SK-N-SH (cell line): ENCODE results near the gene IL31RA. TPM values are rescaled to one million over a fixed set of nuclear protein-coding genes. Genes with fewer than 3 reads are reported as not detected.

Experiments
- CTCF ChIA-PET: fragments of 300-600, 350-600 bp; formaldehyde crosslinking; extraction: SDS; loops from one replicate; lab custom pipeline; 2021; lab: Yijun Ruan, JAX
- POLR2A ChIA-PET: fragments of 350-600 bp; sonication (Branson Sonifier 250); formaldehyde crosslinking; extraction: SDS; loops from one replicate; lab custom pipeline; 2020; ENCODE audit warnings: antibody characterized with exemption, inconsistent platforms; lab: Yijun Ruan, JAX
- DNase-seq: peaks from one replicate; pipeline ENCODE4 v3.0.0; 2012
- H2AFZ ChIP-seq: fragments of 200-600 bp; sonication (generic); 2 replicates; pipeline ENCODE4 v1.8.1; 2016; ENCODE audit warnings: antibody characterized with exemption, mild to moderate bottlenecking, low read depth
- H3F3A ChIP-seq: fragments of 200-600 bp; sonication (generic); replicated peaks from 2 replicates; pipeline ENCODE3; 2016; ENCODE audit warnings: antibody characterized with exemption, mild to moderate bottlenecking; ENCODE audit not compliant: insufficient read depth
- H3K27ac ChIP-seq, 2 experiments: fragments of 200-500 bp in 1 of 2; fragments of 200-600 bp in 1 of 2; sonication (Bioruptor generic) in 1 of 2; sonication (generic), shearing (Covaris generic) in 1 of 2; 2 replicates each; pipeline versions ENCODE4 v1.5.1 to v1.6.1; 2014 to 2016; ENCODE audit warnings: low read depth in 2 of 2, inconsistent platforms in 1 of 2, low read length in 1 of 2, mild to moderate bottlenecking in 1 of 2, mixed read lengths in 1 of 2
- H3K27me3 ChIP-seq: fragments of 200-600 bp; sonication (generic), shearing (Covaris generic); 2 replicates; pipeline ENCODE4 v1.6.1; 2016; ENCODE audit warnings: mixed run types; ENCODE audit not compliant: insufficient read depth
- H3K36me3 ChIP-seq, 2 experiments: fragments of 200-500 bp in 1 of 2; fragments of 200-600 bp in 1 of 2; sonication (Bioruptor generic) in 1 of 2; sonication (generic) in 1 of 2; replicated peaks in 1 of 2; 2 replicates each; pipeline versions ENCODE3 to v1.5.1; 2014 to 2016; ENCODE audit warnings: low read length in 1 of 2, mild to moderate bottlenecking in 1 of 2; ENCODE audit not compliant: insufficient read depth in 2 of 2, control insufficient read depth in 1 of 2
- H3K4me1 ChIP-seq, 2 experiments: fragments of 200-500 bp in 1 of 2; fragments of 200-600 bp in 1 of 2; sonication (Bioruptor generic) in 1 of 2; sonication (generic), shearing (Covaris generic) in 1 of 2; 2 replicates each; pipeline versions ENCODE4 v1.5.1 to v1.6.1; 2014 to 2016; ENCODE audit warnings: low read depth in 1 of 2, low read length in 1 of 2, mixed run types in 1 of 2; ENCODE audit not compliant: insufficient read depth in 2 of 2, control insufficient read depth in 1 of 2
- H3K4me2 ChIP-seq: fragments of 200-600 bp; sonication (generic), shearing (Covaris generic); 2 replicates; pipeline ENCODE4 v1.6.1; 2017; ENCODE audit warnings: mixed run types
- H3K4me3 ChIP-seq, 2 experiments: fragments of 200-500 bp in 1 of 2; fragments of 200-600 bp in 1 of 2; sonication (Bioruptor generic) in 1 of 2; sonication (generic), shearing (Covaris generic) in 1 of 2; 2 replicates each; pipeline versions ENCODE4 v1.5.1 to v1.8.1; 2014 to 2016; ENCODE audit warnings: low read depth in 2 of 2, inconsistent platforms in 1 of 2, low read length in 1 of 2, mild to moderate bottlenecking in 1 of 2, mixed read lengths in 1 of 2, moderate library complexity in 1 of 2
- H3K79me2 ChIP-seq: fragments of 200-600 bp; sonication (generic); 2 replicates; pipeline ENCODE4 v1.8.1; 2017; ENCODE audit warnings: mild to moderate bottlenecking; ENCODE audit not compliant: insufficient read depth
- H3K9ac ChIP-seq: fragments of 200-600 bp; sonication (generic); 2 replicates; pipeline ENCODE4 v1.6.1; 2017; ENCODE audit warnings: mixed run types
- H3K9me2 ChIP-seq: fragments of 200-600 bp; sonication (generic); 2 replicates; pipeline ENCODE4 v1.6.1; 2017; ENCODE audit warnings: mixed run types
- H3K9me3 ChIP-seq: fragments of 200-600 bp; sonication (generic); 2 replicates; pipeline ENCODE4 v1.6.1; 2017; ENCODE audit warnings: mixed run types, mild to moderate bottlenecking, moderate library complexity
- H4K20me1 ChIP-seq: fragments of 200-600 bp; sonication (generic); 2 replicates; pipeline ENCODE4 v1.6.1; 2017; ENCODE audit warnings: mild to moderate bottlenecking, mixed run types; ENCODE audit not compliant: insufficient read depth
- CHD2 ChIP-seq: fragments of 150-350 bp; IDR thresholded peaks from 2 replicates; pipeline ENCODE4 v1.6.1; 2018; ENCODE audit warnings: low read length; ENCODE audit not compliant: partially characterized antibody
- ELF1 ChIP-seq: IDR thresholded peaks from 2 replicates; pipeline ENCODE4 v1.4.0; 2012
- FOSL2 ChIP-seq: IDR thresholded peaks from 2 replicates; pipeline ENCODE4 v1.4.0; 2012; ENCODE audit warnings: low read depth, mild to moderate bottlenecking, moderate library complexity, borderline replicate concordance
- FOXJ3 ChIP-seq: sonication (generic); formaldehyde crosslinking; IDR thresholded peaks from 2 replicates; pipeline ENCODE4 v1.5.1; 2020; ENCODE audit warnings: mild to moderate bottlenecking, missing genetic modification reagents
- GABPA ChIP-seq: IDR thresholded peaks from 2 replicates; pipeline ENCODE4 v1.4.0; 2012; ENCODE audit warnings: low read depth, mild to moderate bottlenecking
- JUND ChIP-seq: IDR thresholded peaks from 2 replicates; pipeline ENCODE4 v1.4.0; 2012
- NFIC ChIP-seq: IDR thresholded peaks from 2 replicates; pipeline ENCODE4 v1.4.0; 2012; ENCODE audit warnings: borderline replicate concordance
- NRF1 ChIP-seq: IDR thresholded peaks from 2 replicates; pipeline ENCODE4 v1.6.1; 2012; ENCODE audit warnings: low read depth, mild to moderate bottlenecking, low read length
- POLR2AphosphoS5 ChIP-seq: IDR thresholded peaks from 2 replicates; pipeline ENCODE4 v1.6.1; 2012; ENCODE audit warnings: low read depth, low read length
- RAD21 ChIP-seq: IDR thresholded peaks from 2 replicates; pipeline ENCODE4 v1.6.1; 2012; ENCODE audit warnings: mild to moderate bottlenecking, low read length
- RCOR1 ChIP-seq: fragments of 150-350 bp; IDR thresholded peaks from 2 replicates; pipeline ENCODE4 v1.6.1; 2017; ENCODE audit warnings: antibody characterized with exemption, low read length
- RFX5 ChIP-seq: IDR thresholded peaks from 2 replicates; pipeline ENCODE4 v1.6.1; 2012; ENCODE audit warnings: mild to moderate bottlenecking, improper control_type of control experiment, low read length
- RXRA ChIP-seq: IDR thresholded peaks from 2 replicates; pipeline ENCODE4 v1.4.0; 2012; ENCODE audit warnings: low read depth, mild to moderate bottlenecking, borderline replicate concordance
- TAF1 ChIP-seq: IDR thresholded peaks from 2 replicates; pipeline ENCODE4 v1.6.1; 2012; ENCODE audit warnings: low read depth, mild to moderate bottlenecking, low read length, moderate library complexity, borderline replicate concordance
- TCF12 ChIP-seq: IDR thresholded peaks from 2 replicates; pipeline ENCODE4 v1.4.0; 2012
- USF1 ChIP-seq: IDR thresholded peaks from 2 replicates; pipeline ENCODE4 v1.4.0; 2012; ENCODE audit warnings: low read depth, borderline replicate concordance
- YY1 ChIP-seq: IDR thresholded peaks from 2 replicates; pipeline ENCODE4 v1.4.0; 2012; ENCODE audit warnings: low read depth, mild to moderate bottlenecking
- WGBS: methylation state at CpG from one replicate; pipeline ENCODE4 v1.1.6; 2017; ENCODE audit warnings: low lambda C conversion rate; 5-methylcytosine and 5-hydroxymethylcytosine counted together
- polyA plus RNA-seq, 3 experiments: library from polyadenylated mRNA; depleted of rRNA; stranded (reverse); fragments of >200 nt; gene quantifications; 2 replicates each; pipeline ENCODE4 v1.2.3, GENCODE V29; 2012
- TF ChIP-seq, protein P1 (sequence below): fragments of 150-350 bp; IDR thresholded peaks from 2 replicates; pipeline ENCODE4 v1.6.1; 2017; ENCODE audit warnings: antibody characterized with exemption, low read length, low read depth, borderline replicate concordance
- TF ChIP-seq, protein P2 (sequence below): IDR thresholded peaks from 2 replicates; pipeline ENCODE4 v1.4.0; 2012; ENCODE audit warnings: low read depth, borderline replicate concordance
- TF ChIP-seq, protein P3 (sequence below): fragments of 200-600 bp; sonication (generic); IDR thresholded peaks from 2 replicates; pipeline ENCODE4 v1.6.1; 2017; ENCODE audit warnings: antibody characterized with exemption, mild to moderate bottlenecking, moderate library complexity

Gene IL31RA
- polyA plus RNA-seq, 1 of the 3 experiments (the other 2 are of a cell fraction), result 0.20 TPM

GRCh38 chr5:55856516-55857246 lies 5.5 kb downstream of the IL31RA start:
- no peak for TF ChIP-seq RFX5
- TF ChIP-seq, protein P1, sequence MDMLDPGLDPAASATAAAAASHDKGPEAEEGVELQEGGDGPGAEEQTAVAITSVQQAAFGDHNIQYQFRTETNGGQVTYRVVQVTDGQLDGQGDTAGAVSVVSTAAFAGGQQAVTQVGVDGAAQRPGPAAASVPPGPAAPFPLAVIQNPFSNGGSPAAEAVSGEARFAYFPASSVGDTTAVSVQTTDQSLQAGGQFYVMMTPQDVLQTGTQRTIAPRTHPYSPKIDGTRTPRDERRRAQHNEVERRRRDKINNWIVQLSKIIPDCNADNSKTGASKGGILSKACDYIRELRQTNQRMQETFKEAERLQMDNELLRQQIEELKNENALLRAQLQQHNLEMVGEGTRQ, result no peak
- TF ChIP-seq YY1, result no peak
- TF ChIP-seq NFIC, result no peak
- no peak for TF ChIP-seq GABPA
- TF ChIP-seq FOXJ3 (CRISPR knock-in tag), result no peak
- TF ChIP-seq ELF1, result no peak
- no peak for TF ChIP-seq USF1
- no peak for TF ChIP-seq TAF1
- no peak for TF ChIP-seq CHD2
- no peak for TF ChIP-seq JUND
- TF ChIP-seq RCOR1, result no peak
- no peak for TF ChIP-seq TCF12
- TF ChIP-seq RAD21, result no peak
- TF ChIP-seq FOSL2, result no peak
- Histone ChIP-seq H3K9me3 (no peaks in the 10 kb centered on the region), H3K27me3 (no peaks in the 10 kb centered on the region), H3K27ac (no peak overlapping the region), H3K4me2 (no peak overlapping the region), H3K36me3 (no peaks in the 10 kb centered on the region), H3K9me2 (no peaks in the 10 kb centered on the region), H3K9ac (no peak overlapping the region), H3F3A (peaks cover 1% of the 10 kb centered on the region), H2AFZ (no peak overlapping the region), H3K79me2 (no peaks in the 10 kb centered on the region), H3K4me3 (no peak overlapping the region), H3K4me1 (peaks cover 0 to 2% of the 10 kb centered on the region in 2 experiments; a peak in 2 of 4 replicates), H4K20me1 (no peaks in the 10 kb centered on the region)
- CTCF ChIA-PET, result interaction anchor here (0.6 kb wide), 1 partner anchor 715 kb away, joined by 3 read pairs; no protein-coding TSS in a partner anchor
- WGBS, result 92% methylated on average over 5 of the region's 5 CpGs
- DNase-seq, result no peak
- POLR2A ChIA-PET, result no interaction called here

DNA sequence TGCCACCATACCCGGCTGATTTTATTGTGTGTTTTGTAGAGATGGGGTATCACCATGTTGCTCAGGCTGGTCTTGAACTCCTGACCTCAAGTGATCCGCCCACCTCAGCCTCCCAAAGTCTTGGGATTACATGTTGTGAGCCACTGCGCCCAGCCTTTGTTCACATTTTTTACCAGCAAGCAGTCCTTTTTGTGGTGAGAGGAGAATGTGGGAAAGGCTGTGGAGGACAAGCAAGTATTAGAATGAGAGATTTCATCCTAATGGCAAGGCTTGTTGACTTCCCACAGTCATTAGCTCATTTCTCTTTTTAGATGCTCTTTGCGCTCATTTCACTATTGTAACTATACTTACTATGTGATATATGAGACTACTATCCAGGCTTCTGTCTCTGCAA lies 6.1 kb downstream of the IL31RA start:
- no peak for DNase-seq
- Histone ChIP-seq H3K9ac (no peak overlapping the region), H3K27ac (no peak overlapping the region), H2AFZ (no peak overlapping the region), H3K36me3 (no peaks in the 10 kb centered on the region), H3F3A (no peaks in the 10 kb centered on the region), H3K9me2 (no peaks in the 10 kb centered on the region), H3K79me2 (no peaks in the 10 kb centered on the region), H3K4me1 (no peaks in the 10 kb centered on the region; a peak in 1 of 4 replicates), H3K4me3 (no peak overlapping the region), H3K9me3 (no peaks in the 10 kb centered on the region), H4K20me1 (no peaks in the 10 kb centered on the region), H3K4me2 (no peak overlapping the region), H3K27me3 (no peaks in the 10 kb centered on the region)
- TF ChIP-seq RXRA, result no peak
- TF ChIP-seq, protein P2, sequence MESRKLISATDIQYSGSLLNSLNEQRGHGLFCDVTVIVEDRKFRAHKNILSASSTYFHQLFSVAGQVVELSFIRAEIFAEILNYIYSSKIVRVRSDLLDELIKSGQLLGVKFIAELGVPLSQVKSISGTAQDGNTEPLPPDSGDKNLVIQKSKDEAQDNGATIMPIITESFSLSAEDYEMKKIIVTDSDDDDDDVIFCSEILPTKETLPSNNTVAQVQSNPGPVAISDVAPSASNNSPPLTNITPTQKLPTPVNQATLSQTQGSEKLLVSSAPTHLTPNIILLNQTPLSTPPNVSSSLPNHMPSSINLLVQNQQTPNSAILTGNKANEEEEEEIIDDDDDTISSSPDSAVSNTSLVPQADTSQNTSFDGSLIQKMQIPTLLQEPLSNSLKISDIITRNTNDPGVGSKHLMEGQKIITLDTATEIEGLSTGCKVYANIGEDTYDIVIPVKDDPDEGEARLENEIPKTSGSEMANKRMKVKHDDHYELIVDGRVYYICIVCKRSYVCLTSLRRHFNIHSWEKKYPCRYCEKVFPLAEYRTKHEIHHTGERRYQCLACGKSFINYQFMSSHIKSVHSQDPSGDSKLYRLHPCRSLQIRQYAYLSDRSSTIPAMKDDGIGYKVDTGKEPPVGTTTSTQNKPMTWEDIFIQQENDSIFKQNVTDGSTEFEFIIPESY, result no peak
- TF ChIP-seq, protein P1, result no peak
- TF ChIP-seq POLR2AphosphoS5, result no peak
- no peak for TF ChIP-seq GABPA
- no peak for TF ChIP-seq ELF1
- TF ChIP-seq TCF12, result no peak
- TF ChIP-seq FOXJ3 (CRISPR knock-in tag), result no peak
- no peak for TF ChIP-seq NFIC
- no peak for TF ChIP-seq NRF1
- TF ChIP-seq, protein P3, sequence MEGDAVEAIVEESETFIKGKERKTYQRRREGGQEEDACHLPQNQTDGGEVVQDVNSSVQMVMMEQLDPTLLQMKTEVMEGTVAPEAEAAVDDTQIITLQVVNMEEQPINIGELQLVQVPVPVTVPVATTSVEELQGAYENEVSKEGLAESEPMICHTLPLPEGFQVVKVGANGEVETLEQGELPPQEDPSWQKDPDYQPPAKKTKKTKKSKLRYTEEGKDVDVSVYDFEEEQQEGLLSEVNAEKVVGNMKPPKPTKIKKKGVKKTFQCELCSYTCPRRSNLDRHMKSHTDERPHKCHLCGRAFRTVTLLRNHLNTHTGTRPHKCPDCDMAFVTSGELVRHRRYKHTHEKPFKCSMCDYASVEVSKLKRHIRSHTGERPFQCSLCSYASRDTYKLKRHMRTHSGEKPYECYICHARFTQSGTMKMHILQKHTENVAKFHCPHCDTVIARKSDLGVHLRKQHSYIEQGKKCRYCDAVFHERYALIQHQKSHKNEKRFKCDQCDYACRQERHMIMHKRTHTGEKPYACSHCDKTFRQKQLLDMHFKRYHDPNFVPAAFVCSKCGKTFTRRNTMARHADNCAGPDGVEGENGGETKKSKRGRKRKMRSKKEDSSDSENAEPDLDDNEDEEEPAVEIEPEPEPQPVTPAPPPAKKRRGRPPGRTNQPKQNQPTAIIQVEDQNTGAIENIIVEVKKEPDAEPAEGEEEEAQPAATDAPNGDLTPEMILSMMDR, result no peak
- POLR2A ChIA-PET, result no interaction called here
- WGBS, result 79% methylated on average over 4 of the region's 4 CpGs
- CTCF ChIA-PET, result interaction anchor here (0.6 kb wide), 1 partner anchor 714 kb away, joined by 3 read pairs; no protein-coding TSS in a partner anchor
